ENCODE results near the gene ACTL7A. TPM values are rescaled to one million over a fixed set of nuclear protein-coding genes. Genes with fewer than 3 reads are reported as not detected.

Gene ACTL7A
- total RNA-seq, 1 donor from 2014 or later = not detected

- Mint-ChIP-seq H3K27ac (ENCODE audit: unreplicated experiment) (no peak overlapping the region), H3K27me3 (ENCODE audit: unreplicated experiment) (peaks cover 2% of the 10 kb centered on the region), H3K36me3 (ENCODE audit: low read depth, unreplicated experiment) (peaks cover 33% of the 10 kb centered on the region), H3K4me3 (ENCODE audit: unreplicated experiment) (no peak overlapping the region), H3K4me1 (ENCODE audit: unreplicated experiment) (peaks cover 9% of the 10 kb centered on the region), H3K9me3 (ENCODE audit: unreplicated experiment) (no peaks in the 10 kb centered on the region)
- TF ChIP-seq CTCF (IDR thresholded peaks at IDR 0.05; ENCODE audit: unreplicated experiment) = no peak
- no peak for DNase-seq (ENCODE audit: low spot score)
Observed at GRCh38 chr9:108910914-108911313, 48.8 kb downstream of the ACTL7A start.

GRCh38 chr9:108911820-108912219 is 49.8 kb downstream of the ACTL7A start:
- Mint-ChIP-seq H3K27me3 (ENCODE audit: unreplicated experiment) (peaks cover 2% of the 10 kb centered on the region), H3K4me3 (ENCODE audit: unreplicated experiment) (no peak overlapping the region)

More at GRCh38 chr9:108911820-108912219, 49.8 kb downstream of the ACTL7A start:
- H3K9me3 Mint-ChIP-seq (ENCODE audit: unreplicated experiment) = no peaks in the 10 kb centered on the region
- H3K4me1 Mint-ChIP-seq (ENCODE audit: unreplicated experiment) = peaks cover 9% of the 10 kb centered on the region
- H3K36me3 Mint-ChIP-seq (ENCODE audit: low read depth, unreplicated experiment) = peaks cover 26% of the 10 kb centered on the region
- no peak for DNase-seq (ENCODE audit: low spot score)
- no peak for TF ChIP-seq CTCF (IDR thresholded peaks at IDR 0.05; ENCODE audit: unreplicated experiment)
- H3K27ac Mint-ChIP-seq (ENCODE audit: unreplicated experiment) = no peak overlapping the region

Other genes starting within 250 kb of the ACTL7A start
- not detected for gene ACTL7B, start 6.3 kb upstream of the ACTL7A start, total RNA-seq (ENCODE audit: unreplicated experiment)
- 23.2 TPM for gene ELP1, start 71.9 kb downstream of the ACTL7A start, total RNA-seq (ENCODE audit: unreplicated experiment)
- 14.8 TPM for gene ABITRAM, start 72.1 kb downstream of the ACTL7A start, total RNA-seq (ENCODE audit: unreplicated experiment)
- gene CTNNAL1, start 151.2 kb downstream of the ACTL7A start, total RNA-seq (ENCODE audit: unreplicated experiment) = 31.2 TPM

All from endothelial cell (in vitro differentiated cells).